ENCODE data around the gene RBKS.
A peak's percentile ranks its signal among the peaks of the same experiment; 100 is the strongest.

RBKS gene

DNA sequence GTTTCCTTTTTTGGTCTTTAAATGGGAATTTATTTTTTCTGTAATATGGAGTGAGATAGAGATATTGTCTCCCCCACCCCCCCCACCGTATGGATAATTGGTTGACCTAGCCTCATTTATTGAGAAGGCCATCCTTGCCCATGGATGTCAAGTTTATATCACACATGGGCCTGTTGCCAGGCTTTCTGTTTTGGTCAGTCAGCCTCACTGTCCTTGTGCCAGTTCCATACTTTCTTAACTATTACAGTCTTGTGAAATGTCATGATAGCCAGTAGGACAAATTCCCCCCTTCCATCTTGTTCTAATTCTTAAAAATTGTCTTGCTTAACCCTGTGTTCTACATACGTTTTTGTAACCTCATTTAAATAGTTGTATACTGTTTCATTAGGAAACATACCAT lies 12.8 kb upstream of the RBKS start:
- H3K9ac ChIP-seq (ENCODE audit: low read length): no peak overlapping the region
- H3K36me3 ChIP-seq (ENCODE audit: control insufficient read depth, insufficient read depth, low read length): no peaks in the 10 kb centered on the region
- H3K27me3 ChIP-seq (ENCODE audit: control insufficient read depth, insufficient read depth, low read length): no peaks in the 10 kb centered on the region
- no peak overlapping the region for H3K4me3 ChIP-seq (ENCODE audit: low read length)
- H3K4me1 ChIP-seq (ENCODE audit: control insufficient read depth, insufficient read depth, low read length): no peaks in the 10 kb centered on the region
- no peaks in the 10 kb centered on the region for H3K9me3 ChIP-seq (ENCODE audit: control insufficient read depth, low read length)

DNA sequence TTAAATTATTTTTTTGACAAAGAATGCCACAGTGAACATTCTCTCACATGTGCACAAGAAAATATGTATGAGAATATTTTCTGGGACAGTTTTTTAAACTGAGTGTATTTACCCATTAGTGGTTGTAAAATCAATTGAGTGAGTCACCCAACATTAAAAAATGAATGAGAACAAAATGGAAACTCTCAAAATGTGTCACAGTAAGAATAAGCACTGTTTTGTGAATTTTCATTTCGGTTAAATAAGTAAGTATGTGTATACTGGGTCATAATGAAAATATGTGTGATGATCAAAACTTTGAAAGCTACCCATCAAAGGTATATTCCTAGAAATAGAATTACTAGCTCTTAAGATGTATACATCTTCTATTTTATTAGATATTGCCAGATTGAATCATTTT lies 11.9 kb upstream of the RBKS start:
- Histone ChIP-seq H3K4me3 (ENCODE audit: low read length) (no peak overlapping the region), H3K9me3 (ENCODE audit: control insufficient read depth, low read length) (no peaks in the 10 kb centered on the region), H3K27me3 (ENCODE audit: control insufficient read depth, insufficient read depth, low read length) (no peaks in the 10 kb centered on the region), H3K9ac (ENCODE audit: low read length) (no peak overlapping the region), H3K4me1 (ENCODE audit: control insufficient read depth, insufficient read depth, low read length) (no peaks in the 10 kb centered on the region), H3K36me3 (ENCODE audit: control insufficient read depth, insufficient read depth, low read length) (no peaks in the 10 kb centered on the region)

DNA sequence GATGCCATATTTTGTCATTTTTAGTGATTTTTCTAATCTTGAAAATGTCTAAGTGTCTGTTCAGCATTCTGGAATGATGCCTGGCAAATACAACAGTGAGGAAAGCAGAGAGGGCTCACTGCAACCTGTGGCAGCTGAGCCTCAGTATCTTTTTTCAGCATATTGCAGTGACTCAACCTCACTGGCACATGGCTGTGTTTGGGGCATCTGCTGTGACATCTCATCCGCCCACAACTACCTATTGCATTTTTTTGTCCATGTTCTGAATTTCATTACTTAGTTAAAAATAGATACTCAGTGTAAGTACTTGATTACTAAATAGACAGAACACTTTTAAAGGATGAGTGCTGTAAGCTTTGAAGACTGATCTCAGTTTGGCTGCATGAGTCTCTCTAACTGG lies 11.0 kb upstream of the RBKS start:
- no peak overlapping the region for H3K4me3 ChIP-seq (ENCODE audit: low read length)
- H3K9me3 ChIP-seq (ENCODE audit: control insufficient read depth, low read length): no peaks in the 10 kb centered on the region
- no peak overlapping the region for H3K9ac ChIP-seq (ENCODE audit: low read length)
- no peaks in the 10 kb centered on the region for H3K27me3 ChIP-seq (ENCODE audit: control insufficient read depth, insufficient read depth, low read length)
- H3K4me1 ChIP-seq (ENCODE audit: control insufficient read depth, insufficient read depth, low read length): no peaks in the 10 kb centered on the region
- no peaks in the 10 kb centered on the region for H3K36me3 ChIP-seq (ENCODE audit: control insufficient read depth, insufficient read depth, low read length)

DNA sequence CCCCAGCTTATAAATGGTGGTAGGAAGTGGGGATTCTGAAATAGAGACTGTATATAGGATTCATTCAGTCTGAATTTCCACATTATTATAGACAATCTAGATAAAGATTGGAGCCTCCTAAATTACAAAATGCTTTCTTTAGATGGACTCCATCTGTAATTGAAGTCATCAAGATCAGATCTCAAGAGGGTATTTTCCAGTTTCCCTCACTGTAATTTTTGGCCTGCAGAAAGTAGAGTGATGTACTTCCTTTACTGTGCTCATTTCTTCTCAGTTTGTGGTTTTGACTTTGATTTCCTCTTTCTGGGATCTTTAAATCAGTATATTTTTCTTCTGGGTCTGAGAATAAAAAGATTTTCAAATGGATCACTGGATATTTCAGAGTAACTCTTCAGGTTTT lies 7.5 kb upstream of the RBKS start:
- Histone ChIP-seq H3K4me1 (ENCODE audit: control insufficient read depth, insufficient read depth, low read length) (no peaks in the 10 kb centered on the region), H3K9ac (ENCODE audit: low read length) (no peak overlapping the region), H3K9me3 (ENCODE audit: control insufficient read depth, low read length) (no peaks in the 10 kb centered on the region), H3K4me3 (ENCODE audit: low read length) (no peak overlapping the region), H3K36me3 (ENCODE audit: control insufficient read depth, insufficient read depth, low read length) (no peaks in the 10 kb centered on the region), H3K27me3 (ENCODE audit: control insufficient read depth, insufficient read depth, low read length) (no peaks in the 10 kb centered on the region)

DNA sequence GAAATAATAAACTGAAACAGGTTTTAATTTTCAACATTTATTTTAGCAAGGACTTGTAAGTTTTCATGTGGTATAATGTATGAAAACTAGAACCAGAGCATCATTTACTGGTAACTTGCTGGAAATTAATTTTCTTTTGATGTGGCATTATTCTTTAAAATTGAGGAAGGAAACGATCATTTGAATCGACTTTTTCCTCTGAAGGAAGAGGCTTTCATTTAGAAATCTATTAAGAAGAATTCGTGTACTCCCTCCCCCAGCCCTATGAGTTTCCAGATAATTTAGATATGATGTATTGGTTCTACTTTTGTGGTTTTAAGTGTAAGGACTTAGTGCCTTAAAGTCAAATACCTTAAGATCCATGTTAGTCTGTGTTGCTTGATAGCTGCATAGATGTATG lies 2.8 kb upstream of the RBKS start:
- Histone ChIP-seq H3K27me3 (ENCODE audit: control insufficient read depth, insufficient read depth, low read length) (no peaks in the 10 kb centered on the region), H3K9ac (ENCODE audit: low read length) (no peak overlapping the region), H3K4me1 (ENCODE audit: control insufficient read depth, insufficient read depth, low read length) (peaks cover 7% of the 10 kb centered on the region), H3K9me3 (ENCODE audit: control insufficient read depth, low read length) (no peaks in the 10 kb centered on the region), H3K36me3 (ENCODE audit: control insufficient read depth, insufficient read depth, low read length) (no peaks in the 10 kb centered on the region), H3K4me3 (ENCODE audit: low read length) (no peak overlapping the region)

DNA sequence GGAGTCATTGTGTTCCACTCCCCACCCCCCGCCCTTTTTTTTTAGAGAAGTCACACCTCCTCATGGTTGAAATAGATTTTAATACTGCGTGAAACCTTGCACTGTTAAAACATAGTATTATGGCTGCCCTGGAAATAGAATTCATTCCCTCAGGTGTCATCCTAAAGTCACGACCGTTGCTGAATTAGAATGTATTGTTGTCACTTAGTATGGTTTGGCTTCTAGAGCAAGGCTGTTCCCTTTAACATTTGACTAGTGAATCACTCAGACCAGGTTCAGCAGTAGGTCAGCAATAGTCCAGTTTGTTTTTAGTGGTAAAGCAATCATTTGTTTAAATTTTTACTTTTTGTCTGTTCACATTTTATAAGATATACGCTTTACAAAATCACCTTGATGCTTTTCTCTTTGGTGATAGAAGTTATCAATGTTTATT lies 1.5 kb upstream of the RBKS start:
- Histone ChIP-seq H3K36me3 (ENCODE audit: control insufficient read depth, insufficient read depth, low read length) (no peaks in the 10 kb centered on the region), H3K9ac (ENCODE audit: low read length) (peak overlapping the region; percentile 98), H3K4me3 (ENCODE audit: low read length) (no peak overlapping the region), H3K27me3 (ENCODE audit: control insufficient read depth, insufficient read depth, low read length) (no peaks in the 10 kb centered on the region), H3K4me1 (ENCODE audit: control insufficient read depth, insufficient read depth, low read length) (peaks cover 7% of the 10 kb centered on the region), H3K9me3 (ENCODE audit: control insufficient read depth, low read length) (no peaks in the 10 kb centered on the region)

DNA sequence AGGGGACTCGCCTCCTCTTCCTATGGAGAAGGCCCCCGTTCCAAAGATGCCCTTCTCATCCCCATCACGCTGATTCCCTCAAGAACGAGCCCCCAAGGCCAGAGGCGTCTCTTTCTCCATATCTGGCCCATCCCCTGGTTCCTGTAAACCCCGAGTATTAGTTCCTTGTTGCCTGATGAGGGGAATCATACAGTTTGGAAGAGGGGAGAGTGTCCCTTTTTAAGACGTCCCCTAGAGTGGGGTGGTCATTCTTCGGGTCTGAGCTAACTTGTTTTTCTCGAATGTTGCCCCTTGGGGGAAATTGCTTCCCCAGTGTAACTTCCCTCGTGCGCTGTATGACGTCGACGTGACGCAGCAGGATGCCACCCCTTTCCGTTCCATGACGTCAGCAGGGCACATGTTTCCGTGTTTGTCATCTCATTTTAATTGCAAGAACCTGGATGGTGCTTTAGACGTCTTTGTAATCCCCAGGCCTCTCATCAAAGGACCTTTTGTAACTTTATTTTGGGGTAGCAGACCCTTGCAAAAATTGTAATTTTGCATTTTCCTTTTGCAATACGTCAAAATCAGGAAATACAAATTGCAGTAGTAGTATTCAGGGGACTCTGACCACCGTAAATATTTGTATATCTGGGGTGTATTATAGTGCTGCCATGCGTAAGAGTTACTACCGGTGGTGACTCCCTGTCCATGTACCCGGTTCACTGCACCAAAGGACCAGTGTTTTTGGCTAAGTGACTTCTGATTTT lies 911 bp upstream of the RBKS start:
- no peaks in the 10 kb centered on the region for H3K9me3 ChIP-seq (ENCODE audit: control insufficient read depth, low read length)
- H3K9ac ChIP-seq (ENCODE audit: low read length): peak overlapping the region; percentile 98
- H3K4me3 ChIP-seq (ENCODE audit: low read length): peak overlapping the region; percentile 98
- no peaks in the 10 kb centered on the region for H3K36me3 ChIP-seq (ENCODE audit: control insufficient read depth, insufficient read depth, low read length)
- no peaks in the 10 kb centered on the region for H3K27me3 ChIP-seq (ENCODE audit: control insufficient read depth, insufficient read depth, low read length)
- H3K4me1 ChIP-seq (ENCODE audit: control insufficient read depth, insufficient read depth, low read length): peaks cover 7% of the 10 kb centered on the region

DNA sequence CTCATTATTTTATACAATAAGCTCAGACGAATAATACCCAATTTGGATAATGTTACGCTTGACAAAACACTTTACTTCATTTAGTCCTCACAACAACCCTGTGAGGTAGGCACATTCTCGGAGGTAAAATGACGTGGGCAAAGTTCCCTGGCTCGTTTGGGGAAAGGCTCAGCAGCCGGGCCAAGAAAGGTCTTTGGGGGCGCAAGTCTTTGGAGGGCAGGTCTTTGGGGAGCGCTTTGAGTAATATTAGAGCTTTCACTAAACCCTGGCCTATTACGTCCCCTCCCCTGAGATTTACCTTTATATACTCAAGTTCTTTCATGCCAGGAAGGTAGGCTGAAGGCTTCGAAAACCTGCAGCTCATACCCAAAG lies 427 bp downstream of the RBKS start:
- no peaks in the 10 kb centered on the region for H3K9me3 ChIP-seq (ENCODE audit: control insufficient read depth, low read length)
- peaks cover 7% of the 10 kb centered on the region for H3K4me1 ChIP-seq (ENCODE audit: control insufficient read depth, insufficient read depth, low read length)
- H3K36me3 ChIP-seq (ENCODE audit: control insufficient read depth, insufficient read depth, low read length): no peaks in the 10 kb centered on the region
- H3K9ac ChIP-seq (ENCODE audit: low read length): peak overlapping the region; percentile 98
- peak overlapping the region; percentile 98 for H3K4me3 ChIP-seq (ENCODE audit: low read length)
- no peaks in the 10 kb centered on the region for H3K27me3 ChIP-seq (ENCODE audit: control insufficient read depth, insufficient read depth, low read length)

DNA sequence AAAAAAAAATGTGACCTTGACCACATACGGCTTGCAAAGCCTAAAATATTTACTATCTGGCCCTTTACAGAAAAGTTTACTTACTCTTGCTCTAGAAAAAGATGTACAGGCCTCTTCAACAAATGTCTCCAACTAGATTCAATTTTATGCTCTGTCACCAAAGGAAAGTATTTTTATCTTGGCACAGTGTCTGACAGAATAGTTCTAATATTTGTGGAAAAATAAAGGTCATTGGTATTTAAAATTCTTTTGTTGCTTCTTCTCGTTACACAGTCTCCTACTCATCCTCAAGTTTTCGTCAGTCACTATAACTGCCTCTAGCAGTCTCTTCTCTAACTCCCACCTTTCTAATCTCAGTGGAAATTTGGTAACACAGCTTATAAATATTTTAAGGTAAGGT lies 1.4 kb downstream of the RBKS start:
- H3K36me3 ChIP-seq (ENCODE audit: control insufficient read depth, insufficient read depth, low read length): no peaks in the 10 kb centered on the region
- peaks cover 7% of the 10 kb centered on the region for H3K4me1 ChIP-seq (ENCODE audit: control insufficient read depth, insufficient read depth, low read length)
- no peaks in the 10 kb centered on the region for H3K27me3 ChIP-seq (ENCODE audit: control insufficient read depth, insufficient read depth, low read length)
- H3K9me3 ChIP-seq (ENCODE audit: control insufficient read depth, low read length): no peaks in the 10 kb centered on the region
- no peak overlapping the region for H3K4me3 ChIP-seq (ENCODE audit: low read length)
- no peak overlapping the region for H3K9ac ChIP-seq (ENCODE audit: low read length)

DNA sequence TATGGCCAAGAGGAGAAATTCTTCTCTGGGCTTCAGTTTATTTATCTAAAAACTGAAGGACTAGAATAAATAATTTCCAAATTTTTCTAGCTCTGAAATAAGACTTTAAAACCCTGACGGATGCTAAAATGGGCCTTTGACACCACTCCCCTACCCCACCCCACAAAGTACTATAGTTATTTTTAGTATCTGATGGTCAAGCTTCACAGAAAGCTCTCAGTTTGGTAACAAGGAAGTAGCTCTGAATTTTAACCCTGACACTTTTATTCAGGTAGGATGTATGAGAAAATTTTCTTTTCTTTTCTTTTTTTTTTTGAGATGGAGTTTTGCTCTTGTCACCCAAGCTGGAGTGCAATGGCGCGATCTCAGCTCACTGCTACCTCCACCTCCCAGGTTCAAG lies 2.4 kb downstream of the RBKS start:
- H3K9ac ChIP-seq (ENCODE audit: low read length): no peak overlapping the region
- H3K4me3 ChIP-seq (ENCODE audit: low read length): no peak overlapping the region
- H3K4me1 ChIP-seq (ENCODE audit: control insufficient read depth, insufficient read depth, low read length): peaks cover 7% of the 10 kb centered on the region
- H3K27me3 ChIP-seq (ENCODE audit: control insufficient read depth, insufficient read depth, low read length): no peaks in the 10 kb centered on the region
- H3K36me3 ChIP-seq (ENCODE audit: control insufficient read depth, insufficient read depth, low read length): no peaks in the 10 kb centered on the region
- H3K9me3 ChIP-seq (ENCODE audit: control insufficient read depth, low read length): no peaks in the 10 kb centered on the region

DNA sequence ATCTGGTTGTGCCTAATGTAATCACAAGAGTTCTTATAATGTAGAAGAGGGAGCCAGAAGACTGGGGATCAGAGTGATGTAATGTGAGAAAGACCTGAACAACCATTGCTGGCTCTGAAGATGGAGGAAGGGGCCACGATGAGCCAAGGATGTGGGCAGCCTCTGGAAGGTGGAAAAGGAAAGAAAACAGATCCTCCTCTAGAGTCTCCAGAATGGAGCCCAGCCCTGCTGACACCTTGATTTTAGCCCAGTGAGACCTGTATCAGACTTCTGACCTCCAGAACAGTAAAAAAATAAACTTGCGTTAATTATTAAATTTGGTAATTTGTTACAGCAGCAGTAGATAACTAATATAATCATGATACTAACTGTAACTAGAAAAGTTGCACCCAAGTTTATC lies 3.1 kb downstream of the RBKS start:
- Histone ChIP-seq H3K4me3 (ENCODE audit: low read length) (no peak overlapping the region), H3K9me3 (ENCODE audit: control insufficient read depth, low read length) (no peaks in the 10 kb centered on the region), H3K4me1 (ENCODE audit: control insufficient read depth, insufficient read depth, low read length) (peaks cover 7% of the 10 kb centered on the region), H3K9ac (ENCODE audit: low read length) (no peak overlapping the region), H3K36me3 (ENCODE audit: control insufficient read depth, insufficient read depth, low read length) (no peaks in the 10 kb centered on the region), H3K27me3 (ENCODE audit: control insufficient read depth, insufficient read depth, low read length) (no peaks in the 10 kb centered on the region)

DNA sequence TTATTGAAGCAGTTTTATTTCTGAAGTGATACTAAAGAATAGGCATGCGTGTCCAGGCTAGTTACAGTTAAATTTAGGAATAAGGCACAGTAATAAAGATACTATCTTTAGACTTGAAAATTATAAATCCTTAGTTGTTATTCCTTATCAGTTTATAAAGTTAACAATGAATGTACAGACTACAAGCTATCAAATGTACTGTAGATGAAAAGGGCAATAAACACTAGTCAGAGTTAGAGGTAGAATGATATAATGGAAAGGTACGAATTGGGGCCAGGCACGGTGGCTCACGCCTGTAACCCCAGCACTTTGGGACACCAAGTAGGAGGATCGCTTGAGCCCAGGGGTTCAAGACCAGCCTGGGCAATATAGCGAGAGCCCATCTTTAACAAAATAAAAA lies 3.9 kb downstream of the RBKS start:
- no peak overlapping the region for H3K9ac ChIP-seq (ENCODE audit: low read length)

DNA sequence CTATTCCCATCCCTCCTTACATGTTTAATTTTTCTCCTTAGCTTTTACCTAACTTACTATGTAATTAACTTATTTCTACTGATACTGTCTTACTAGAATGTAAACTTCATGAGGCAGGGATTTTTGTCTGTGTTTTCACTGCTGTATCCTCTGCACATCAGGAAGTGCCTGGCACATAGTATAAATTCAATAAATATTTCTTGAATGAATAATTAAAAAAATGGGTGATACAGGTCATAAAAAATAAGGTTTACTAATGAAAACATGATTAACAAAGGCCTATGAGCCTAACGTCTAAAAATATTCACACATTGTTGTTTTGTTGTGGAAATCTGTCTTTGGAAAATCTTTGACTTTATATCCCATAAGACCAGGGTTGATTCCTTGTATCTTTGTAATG lies 4.5 kb downstream of the RBKS start:
- no peak overlapping the region for H3K4me3 ChIP-seq (ENCODE audit: low read length)
- no peaks in the 10 kb centered on the region for H3K36me3 ChIP-seq (ENCODE audit: control insufficient read depth, insufficient read depth, low read length)
- no peaks in the 10 kb centered on the region for H3K27me3 ChIP-seq (ENCODE audit: control insufficient read depth, insufficient read depth, low read length)
- no peaks in the 10 kb centered on the region for H3K9me3 ChIP-seq (ENCODE audit: control insufficient read depth, low read length)
- no peaks in the 10 kb centered on the region for H3K4me1 ChIP-seq (ENCODE audit: control insufficient read depth, insufficient read depth, low read length)
- H3K9ac ChIP-seq (ENCODE audit: low read length): no peak overlapping the region

More for the DNA sequence above, 3.9 kb downstream of the RBKS start:
- Histone ChIP-seq H3K4me3 (ENCODE audit: low read length) (no peak overlapping the region), H3K27me3 (ENCODE audit: control insufficient read depth, insufficient read depth, low read length) (no peaks in the 10 kb centered on the region), H3K4me1 (ENCODE audit: control insufficient read depth, insufficient read depth, low read length) (peaks cover 2% of the 10 kb centered on the region), H3K36me3 (ENCODE audit: control insufficient read depth, insufficient read depth, low read length) (no peaks in the 10 kb centered on the region), H3K9me3 (ENCODE audit: control insufficient read depth, low read length) (no peaks in the 10 kb centered on the region)

All from mucosa of stomach (tissue), 1 donor.